Nephron progenitor cell (in vitro differentiated cells): ENCODE measurements around the gene VEGFA.
A peak's percentile ranks its signal among the peaks of the same experiment; 100 is the strongest.

Source experiments
- DNase-seq: peaks from one replicate; pipeline ENCODE4 v3.0.0; 2021
- H3K27ac Mint-ChIP-seq: 2 replicates; pipeline ENCODE4 v1.8.0; 2021; ENCODE audit warnings: mild to moderate bottlenecking, moderate library complexity, mixed read lengths
- H3K27me3 Mint-ChIP-seq: 2 replicates; pipeline ENCODE4 v1.8.0; 2021; ENCODE audit warnings: mild to moderate bottlenecking, low read depth, mixed read lengths; ENCODE audit not compliant: poor library complexity
- H3K36me3 Mint-ChIP-seq: 2 replicates; pipeline ENCODE4 v1.8.0; 2021; ENCODE audit warnings: low read depth, mixed read lengths
- H3K4me1 Mint-ChIP-seq: 2 replicates; pipeline ENCODE4 v1.8.0; 2021; ENCODE audit warnings: mixed read lengths
- H3K4me3 Mint-ChIP-seq: 2 replicates; pipeline ENCODE4 v1.8.0; 2021; ENCODE audit warnings: mild to moderate bottlenecking, moderate library complexity, mixed read lengths
- H3K9me3 Mint-ChIP-seq: 2 replicates; pipeline ENCODE4 v1.8.0; 2021; ENCODE audit warnings: mild to moderate bottlenecking, moderate library complexity, mixed read lengths
- CTCF ChIP-seq: fragments of 200-600 bp; sonication (generic); IDR thresholded peaks from 2 replicates; pipeline ENCODE4 v1.5.0; 2021; ENCODE audit warnings: antibody characterized with exemption

The VEGFA gene

GRCh38 chr6:43736844-43737243 is 33.2 kb upstream of the VEGFA start:
- Mint-ChIP-seq H3K36me3 (no peaks in the 10 kb centered on the region), H3K27me3 (peaks cover 11% of the 10 kb centered on the region), H3K4me1 (peaks cover 58% of the 10 kb centered on the region), H3K9me3 (peaks cover 10% of the 10 kb centered on the region), H3K27ac (no peak overlapping the region), H3K4me3 (no peak overlapping the region)
- TF ChIP-seq CTCF: no peak
- no peak for DNase-seq

- Mint-ChIP-seq H3K27ac (peak overlapping the region; percentile 1), H3K36me3 (no peaks in the 10 kb centered on the region), H3K4me3 (no peak overlapping the region), H3K4me1 (peaks cover 64% of the 10 kb centered on the region), H3K27me3 (peaks cover 11% of the 10 kb centered on the region), H3K9me3 (peaks cover 4% of the 10 kb centered on the region)
- DNase-seq: no peak
- no peak for TF ChIP-seq CTCF
These were observed 32.5 kb upstream of the VEGFA start for GRCh38 chr6:43737272-43738081.

- H3K27ac Mint-ChIP-seq: peak overlapping the region; percentile 1
- H3K4me1 Mint-ChIP-seq: peaks cover 70% of the 10 kb centered on the region
- DNase-seq: no peak
- H3K27me3 Mint-ChIP-seq: peaks cover 11% of the 10 kb centered on the region
- peaks cover 1% of the 10 kb centered on the region for H3K9me3 Mint-ChIP-seq
- H3K4me3 Mint-ChIP-seq: no peak overlapping the region
- no peak for TF ChIP-seq CTCF
- H3K36me3 Mint-ChIP-seq: no peaks in the 10 kb centered on the region
These were observed 31.7 kb upstream of the VEGFA start for GRCh38 chr6:43738267-43738676.

- no peaks in the 10 kb centered on the region for H3K36me3 Mint-ChIP-seq
- H3K27ac Mint-ChIP-seq: no peak overlapping the region
- no peak overlapping the region for H3K4me3 Mint-ChIP-seq
- peaks cover 70% of the 10 kb centered on the region for H3K4me1 Mint-ChIP-seq
- TF ChIP-seq CTCF: no peak
- H3K27me3 Mint-ChIP-seq: peaks cover 11% of the 10 kb centered on the region
- no peak for DNase-seq
- H3K9me3 Mint-ChIP-seq: no peaks in the 10 kb centered on the region
These were observed 31.0 kb upstream of the VEGFA start for GRCh38 chr6:43738877-43739641.

DNA sequence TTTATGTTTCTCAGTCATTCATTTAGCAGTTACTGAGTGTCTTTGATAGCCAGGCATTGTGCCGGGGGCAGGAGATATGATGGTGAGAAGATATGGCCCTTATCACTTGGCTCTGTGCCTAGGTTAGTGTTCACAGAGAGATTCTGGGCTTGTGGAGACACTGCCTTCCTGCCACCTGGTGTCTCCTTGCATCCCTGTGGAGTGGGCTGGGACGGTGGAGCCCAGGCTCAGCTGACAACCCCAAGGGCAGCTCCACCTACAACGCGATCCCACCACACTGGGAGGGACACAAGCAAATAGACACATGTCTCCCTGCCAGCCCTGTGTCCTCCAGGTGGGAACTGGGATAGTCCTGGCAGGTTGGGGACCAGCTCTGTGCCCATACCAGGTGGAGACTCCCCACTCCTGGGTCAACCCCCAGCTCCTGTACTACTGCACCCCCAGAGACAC is 30.3 kb upstream of the VEGFA start:
- peak overlapping the region; percentile 30 for H3K27ac Mint-ChIP-seq
- no peaks in the 10 kb centered on the region for H3K36me3 Mint-ChIP-seq
- H3K4me1 Mint-ChIP-seq: peaks cover 71% of the 10 kb centered on the region
- TF ChIP-seq CTCF: no peak
- no peaks in the 10 kb centered on the region for H3K9me3 Mint-ChIP-seq
- no peak for DNase-seq
- H3K4me3 Mint-ChIP-seq: no peak overlapping the region
- H3K27me3 Mint-ChIP-seq: peaks cover 11% of the 10 kb centered on the region
